Measurements from ENCODE around the gene UTRN.

UTRN gene

DNA sequence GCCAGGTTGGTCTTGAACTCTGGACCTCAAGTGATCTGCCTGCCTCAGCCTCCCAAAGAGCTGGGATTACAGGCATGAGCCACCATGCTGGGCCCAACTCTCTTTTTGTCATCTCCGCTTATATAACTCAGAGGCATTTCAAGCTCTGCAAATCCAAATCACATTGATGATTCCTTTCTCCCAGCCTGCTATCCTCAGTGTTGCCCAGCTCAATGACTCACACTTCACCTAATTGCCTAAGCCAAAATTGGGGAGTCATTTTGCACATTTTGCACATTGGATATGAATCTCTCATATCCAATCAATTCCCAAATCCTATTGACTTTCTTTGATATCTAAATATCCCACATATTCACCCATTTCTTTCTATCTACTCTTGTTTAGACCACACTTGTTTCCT is 3.9 kb downstream of the UTRN start:
- H3K4me3 ChIP-seq (ENCODE audit: low read depth, low read length), result no peak overlapping the region
- no peak for DNase-seq (ENCODE audit: low read depth)
- TF ChIP-seq, protein P1, sequence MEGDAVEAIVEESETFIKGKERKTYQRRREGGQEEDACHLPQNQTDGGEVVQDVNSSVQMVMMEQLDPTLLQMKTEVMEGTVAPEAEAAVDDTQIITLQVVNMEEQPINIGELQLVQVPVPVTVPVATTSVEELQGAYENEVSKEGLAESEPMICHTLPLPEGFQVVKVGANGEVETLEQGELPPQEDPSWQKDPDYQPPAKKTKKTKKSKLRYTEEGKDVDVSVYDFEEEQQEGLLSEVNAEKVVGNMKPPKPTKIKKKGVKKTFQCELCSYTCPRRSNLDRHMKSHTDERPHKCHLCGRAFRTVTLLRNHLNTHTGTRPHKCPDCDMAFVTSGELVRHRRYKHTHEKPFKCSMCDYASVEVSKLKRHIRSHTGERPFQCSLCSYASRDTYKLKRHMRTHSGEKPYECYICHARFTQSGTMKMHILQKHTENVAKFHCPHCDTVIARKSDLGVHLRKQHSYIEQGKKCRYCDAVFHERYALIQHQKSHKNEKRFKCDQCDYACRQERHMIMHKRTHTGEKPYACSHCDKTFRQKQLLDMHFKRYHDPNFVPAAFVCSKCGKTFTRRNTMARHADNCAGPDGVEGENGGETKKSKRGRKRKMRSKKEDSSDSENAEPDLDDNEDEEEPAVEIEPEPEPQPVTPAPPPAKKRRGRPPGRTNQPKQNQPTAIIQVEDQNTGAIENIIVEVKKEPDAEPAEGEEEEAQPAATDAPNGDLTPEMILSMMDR (IDR thresholded peaks at IDR 0.05; ENCODE audit: low read depth, low read length, missing control alignments), result no peak

DNA sequence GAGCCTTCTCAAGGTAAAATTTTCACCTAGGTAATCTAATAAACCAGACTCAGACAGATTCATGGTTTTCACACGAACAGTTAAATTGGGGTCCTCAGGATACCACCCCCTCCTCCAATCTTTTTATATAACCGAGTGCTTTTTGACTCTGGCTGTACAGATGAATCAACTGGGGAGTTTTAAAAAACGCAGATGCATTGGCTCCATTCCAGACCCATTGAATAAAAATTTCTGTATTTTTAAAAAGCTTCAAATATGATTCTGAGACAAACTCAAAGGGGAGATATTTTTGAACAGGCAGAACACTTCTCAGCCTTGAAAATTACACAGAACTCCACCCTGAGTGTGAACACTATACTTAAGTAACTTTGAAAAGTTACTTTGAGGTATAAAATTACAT is 7.2 kb downstream of the UTRN start:
- TF ChIP-seq, protein P1 (IDR thresholded peaks at IDR 0.05; ENCODE audit: low read depth, low read length, missing control alignments), result no peak
- no peak overlapping the region for H3K4me3 ChIP-seq (ENCODE audit: low read depth, low read length)
- no peak for DNase-seq (ENCODE audit: low read depth)

DNA sequence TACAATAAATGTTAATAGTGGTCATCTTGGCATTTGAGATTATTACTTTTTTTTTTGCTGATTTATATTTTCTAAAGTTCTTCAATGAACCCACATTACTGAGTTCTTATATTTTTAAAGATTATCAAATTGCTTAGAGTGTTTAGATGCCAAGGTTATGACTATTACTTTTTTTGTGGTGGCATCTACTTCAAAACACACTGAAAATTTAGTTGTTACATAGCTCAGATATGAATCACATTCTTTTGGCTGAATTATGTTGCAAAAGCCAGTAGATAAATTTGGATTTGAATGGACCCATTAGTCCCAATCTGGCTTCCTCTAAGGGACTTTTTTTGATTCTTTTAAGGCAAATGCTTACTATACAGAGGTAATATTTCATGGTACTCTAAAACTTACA is 8.9 kb downstream of the UTRN start:
- H3K4me3 ChIP-seq (ENCODE audit: low read depth, low read length), result no peak overlapping the region
- DNase-seq (ENCODE audit: low read depth), result no peak
- TF ChIP-seq, protein P1 (IDR thresholded peaks at IDR 0.05; ENCODE audit: low read depth, low read length, missing control alignments), result no peak

DNA sequence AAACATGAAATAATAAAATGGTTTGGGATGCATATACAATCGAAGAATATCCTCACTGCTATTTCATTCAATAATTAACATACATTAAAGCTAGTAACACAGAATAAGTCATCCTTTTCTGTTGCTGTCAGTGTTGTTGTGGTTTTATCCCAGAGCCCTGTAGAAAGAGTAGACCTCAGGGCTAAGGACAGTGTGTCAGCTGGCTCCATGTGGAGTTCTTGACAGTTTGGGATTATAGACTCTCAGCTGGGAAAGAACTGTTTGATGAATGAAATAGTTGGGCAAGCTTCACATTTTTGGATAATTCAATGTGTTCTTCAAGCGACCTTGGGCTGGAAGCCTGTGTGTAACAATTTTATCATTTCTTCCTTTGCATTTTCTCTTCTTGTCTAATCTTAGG is 10.1 kb downstream of the UTRN start:
- no peak for DNase-seq (ENCODE audit: low read depth)
- TF ChIP-seq, protein P1 (IDR thresholded peaks at IDR 0.05; ENCODE audit: low read depth, low read length, missing control alignments), result no peak
- H3K4me3 ChIP-seq (ENCODE audit: low read depth, low read length), result no peak overlapping the region

DNA sequence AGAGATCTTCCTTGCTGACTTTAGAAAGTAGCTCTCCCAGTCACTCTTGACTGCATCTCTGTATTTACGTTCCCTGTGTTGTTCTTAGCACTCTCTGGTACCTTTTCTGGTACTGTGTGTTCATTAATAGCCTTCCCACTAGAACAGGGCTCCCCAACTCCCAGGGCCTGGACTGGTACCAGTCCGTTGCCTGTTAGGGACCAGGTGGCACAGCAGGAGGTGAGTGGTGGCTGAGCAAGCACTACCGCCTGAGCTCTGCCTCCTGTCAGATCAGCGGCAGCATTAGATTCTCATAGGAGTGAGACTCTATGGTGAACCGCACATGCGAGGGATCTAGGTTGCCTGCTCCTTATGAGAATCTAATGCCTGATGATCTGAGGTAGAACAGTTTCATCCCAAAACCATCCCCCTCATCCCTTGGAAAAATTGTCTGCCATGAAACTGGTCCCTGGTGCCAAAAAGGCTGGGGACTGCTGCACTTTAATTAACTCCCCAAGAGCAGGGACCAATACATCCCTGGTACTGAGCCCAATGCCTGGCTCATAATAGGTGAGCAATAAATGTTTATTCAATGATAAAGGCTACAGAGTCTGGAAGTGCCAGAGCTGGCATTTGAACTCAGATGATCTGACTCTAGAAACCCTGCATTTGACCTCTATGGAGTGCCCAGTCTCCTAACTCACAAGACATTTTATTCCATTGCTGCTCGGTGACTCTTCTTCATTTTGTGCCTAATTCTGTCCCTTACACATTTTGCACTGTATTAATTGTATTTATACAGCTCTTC is 11.0 kb downstream of the UTRN start:
- TF ChIP-seq, protein P1 (IDR thresholded peaks at IDR 0.05; ENCODE audit: low read depth, low read length, missing control alignments), result no peak
- DNase-seq (ENCODE audit: low read depth), result no peak

DNA sequence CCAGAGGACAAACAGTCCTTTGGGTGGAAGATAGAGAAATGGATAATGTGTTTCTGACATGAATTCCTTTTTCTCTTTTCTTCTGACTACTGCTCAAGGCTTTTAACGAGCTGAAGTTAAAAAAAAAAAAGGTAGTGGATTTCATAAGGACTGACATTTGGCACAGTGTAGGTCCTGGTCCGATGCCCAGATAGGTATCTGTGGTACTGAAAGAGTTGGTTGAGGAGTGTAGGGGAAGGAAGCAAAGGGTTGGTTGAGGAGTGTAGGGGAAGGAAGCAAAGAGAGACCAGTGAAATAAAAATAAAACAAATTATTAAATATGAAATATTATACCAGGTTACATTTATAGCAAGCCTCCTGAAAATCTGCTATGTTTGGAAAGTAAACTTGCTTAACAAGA is 11.8 kb downstream of the UTRN start:
- no peak for DNase-seq (ENCODE audit: low read depth)
- H3K4me3 ChIP-seq (ENCODE audit: low read depth, low read length), result no peak overlapping the region
- TF ChIP-seq, protein P1 (IDR thresholded peaks at IDR 0.05; ENCODE audit: low read depth, low read length, missing control alignments), result no peak

More for the DNA sequence above, 11.0 kb downstream of the UTRN start:
- no peak overlapping the region for H3K4me3 ChIP-seq (ENCODE audit: low read depth, low read length)
